GOT3 (cell line): ENCODE measurements around the gene PHRF1.

ENCODE experiments used
- DNase-seq: peaks from one replicate; lab custom pipeline; 2025; ENCODE audit warnings: mixed read lengths; lab: John Stamatoyannopoulos, UW

The PHRF1 gene

GRCh38 chr11:575313-575995 lies 816 bp upstream of the PHRF1 start:
- no peak for DNase-seq

- DNase-seq, result no peak
Observed at GRCh38 chr11:576811-577610, 741 bp downstream of the PHRF1 start.

- no peak for DNase-seq
Observed at GRCh38 chr11:577611-577894, 1.3 kb downstream of the PHRF1 start.

DNA sequence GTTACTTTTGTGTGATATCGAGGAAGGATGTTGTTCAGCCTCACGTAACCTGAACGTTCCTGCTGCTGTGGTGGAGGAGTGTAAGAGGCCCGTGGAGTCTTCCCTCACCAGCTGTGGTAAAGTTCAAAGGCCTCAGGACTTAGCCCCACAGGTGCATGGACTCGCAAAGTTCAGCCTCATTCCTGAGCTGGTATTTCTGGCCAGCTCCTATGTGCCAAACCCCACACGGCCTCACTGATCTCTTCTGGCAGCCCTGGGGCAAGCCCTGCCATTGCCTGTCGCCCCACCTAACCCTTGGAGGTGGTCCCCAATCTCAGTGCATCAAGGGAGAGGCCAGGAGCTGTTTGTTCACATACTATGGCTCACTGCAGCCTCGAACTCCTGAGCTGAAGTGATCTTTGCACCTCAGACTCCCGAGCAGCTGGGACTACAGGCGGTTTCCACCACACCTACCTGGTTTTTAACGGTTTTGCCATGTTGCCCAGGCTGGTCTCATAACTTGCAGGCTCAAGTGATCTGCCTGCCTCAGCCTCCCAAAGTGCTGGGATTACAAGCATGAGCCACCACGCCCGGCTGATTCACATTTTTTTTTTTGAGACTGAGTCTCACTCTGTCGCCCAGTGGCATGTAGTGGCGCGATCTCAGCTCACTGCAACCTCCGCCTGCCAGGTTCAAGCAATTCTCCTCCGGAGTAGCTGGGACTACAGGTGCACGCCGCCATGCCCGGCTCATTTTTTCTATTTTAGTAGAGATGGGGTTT lies 2.2 kb downstream of the PHRF1 start:
- DNase-seq, result no peak

DNA sequence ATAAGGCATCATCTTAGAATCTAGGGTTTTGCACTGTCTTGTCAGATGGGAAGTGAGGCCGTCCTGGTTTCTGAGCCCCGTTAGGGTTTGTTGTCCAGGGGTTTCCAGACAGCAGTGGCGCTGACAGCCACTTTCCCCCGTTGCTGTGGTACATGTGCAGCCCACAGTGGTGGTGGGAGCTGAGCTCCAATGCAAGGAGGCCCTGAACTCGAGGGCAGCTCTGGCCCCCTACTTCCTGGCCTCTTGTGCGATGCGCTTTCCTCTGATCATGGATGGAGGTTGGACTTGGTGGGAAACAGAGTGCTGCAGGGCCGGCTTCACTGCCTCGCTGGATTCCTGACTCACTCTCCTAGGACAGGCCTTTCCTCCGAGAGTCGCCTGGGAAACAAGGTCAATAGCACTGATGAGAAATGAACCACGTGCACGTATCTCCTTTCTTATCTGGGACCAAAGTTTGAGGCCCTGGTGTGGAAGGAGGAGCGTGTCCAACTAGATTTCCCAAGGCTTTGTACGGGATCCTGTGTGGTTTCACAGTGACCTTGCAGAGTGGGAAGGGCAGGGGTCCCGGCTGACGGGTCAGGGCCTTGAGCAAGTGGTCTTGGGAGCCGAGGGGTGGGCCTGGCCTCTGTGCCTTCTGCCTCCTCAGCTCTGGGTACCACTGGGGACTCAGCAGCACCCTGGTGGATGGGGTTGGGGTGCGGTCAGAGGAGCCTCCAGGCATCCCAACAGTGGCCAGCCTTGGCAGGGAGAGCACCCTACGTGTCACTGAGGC lies 3.7 kb downstream of the PHRF1 start:
- DNase-seq, result no peak

DNA sequence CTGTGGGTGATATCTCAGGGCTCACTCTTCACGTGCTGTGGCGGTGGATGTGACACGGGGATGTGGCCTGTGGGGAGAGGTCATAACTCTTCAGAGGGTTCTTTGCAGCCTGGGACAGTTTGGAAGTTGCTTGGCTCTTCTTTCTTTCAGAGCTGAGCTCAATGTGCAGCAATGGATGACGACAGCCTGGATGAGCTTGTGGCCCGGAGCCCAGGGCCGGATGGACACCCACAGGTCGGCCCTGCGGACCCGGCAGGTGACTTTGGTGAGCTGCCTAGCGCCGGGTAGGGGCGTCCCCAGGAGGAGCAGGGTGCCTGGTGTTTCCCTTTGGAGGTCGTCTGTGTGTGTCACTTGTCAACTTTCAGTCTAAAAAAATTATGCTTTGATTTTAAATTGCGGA lies 5.1 kb downstream of the PHRF1 start:
- DNase-seq, result no peak

GRCh38 chr11:581752-582151 lies 5.5 kb downstream of the PHRF1 start:
- no peak for DNase-seq

DNA sequence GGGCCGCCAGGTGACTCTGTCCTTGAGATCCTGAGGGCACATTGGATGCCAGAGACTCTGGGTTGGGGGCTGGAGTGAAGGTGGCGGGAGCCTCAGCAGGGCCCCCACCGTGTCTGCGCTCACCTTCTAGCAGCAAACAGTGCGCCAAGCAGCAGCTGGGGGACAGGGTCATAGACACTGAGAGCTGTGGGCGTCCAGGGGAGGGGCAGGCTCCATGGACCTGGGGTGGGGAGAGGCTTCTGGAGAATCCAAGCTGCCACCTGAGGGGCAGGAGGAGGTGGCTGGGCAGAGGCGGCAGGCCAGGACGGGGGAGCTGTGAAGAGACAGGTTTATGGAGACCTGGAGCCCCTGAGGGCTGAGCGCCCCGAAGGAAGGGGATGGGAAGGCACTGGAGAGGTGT lies 8.0 kb downstream of the PHRF1 start:
- no peak for DNase-seq

- DNase-seq, result no peak
Observed at GRCh38 chr11:586376-587316, 10.4 kb downstream of the PHRF1 start.

DNA sequence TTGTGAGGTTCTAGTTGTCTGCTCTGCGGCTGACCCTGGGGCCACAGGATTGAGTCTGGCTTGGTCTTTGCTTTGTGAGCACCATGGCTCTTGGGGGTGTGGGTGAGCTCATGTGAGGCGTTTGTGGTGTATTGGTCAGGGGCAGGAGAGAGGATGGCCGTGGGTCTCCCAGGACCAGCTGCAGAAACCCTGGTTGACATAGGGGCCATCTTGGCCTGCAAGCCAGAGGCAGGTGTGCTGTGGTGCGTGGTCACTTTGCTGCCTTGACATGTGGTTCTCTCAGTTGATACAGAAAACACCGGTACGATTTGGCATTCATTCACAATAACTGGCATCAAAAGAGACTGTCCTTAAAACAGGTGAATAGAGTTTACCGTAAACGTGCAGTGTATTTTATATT lies 11.3 kb downstream of the PHRF1 start:
- DNase-seq, result no peak

- DNase-seq, result no peak
Observed at GRCh38 chr11:587978-588380, 11.7 kb downstream of the PHRF1 start.

- DNase-seq, result no peak
Observed at GRCh38 chr11:589798-590197, 13.5 kb downstream of the PHRF1 start.

DNA sequence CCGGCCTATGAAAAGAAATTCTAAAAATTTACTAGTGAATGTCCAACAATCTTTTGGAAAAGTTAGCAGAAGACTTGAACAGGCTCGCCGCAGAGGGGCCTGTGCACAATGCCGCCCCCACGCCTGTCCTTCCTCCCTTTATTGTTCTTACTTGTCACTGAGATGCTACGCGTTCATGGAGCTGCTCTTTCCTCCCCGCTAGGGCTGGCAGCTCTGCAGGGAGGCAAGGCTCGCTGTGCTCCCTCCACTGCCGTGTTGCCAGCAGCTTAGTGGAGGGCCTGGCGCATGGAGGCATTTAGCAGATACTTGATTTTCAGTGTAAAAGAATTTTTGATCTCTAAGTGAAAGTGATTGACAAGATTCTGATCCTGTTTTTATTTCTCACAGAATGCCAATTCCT lies 14.7 kb downstream of the PHRF1 start:
- DNase-seq, result no peak

DNA sequence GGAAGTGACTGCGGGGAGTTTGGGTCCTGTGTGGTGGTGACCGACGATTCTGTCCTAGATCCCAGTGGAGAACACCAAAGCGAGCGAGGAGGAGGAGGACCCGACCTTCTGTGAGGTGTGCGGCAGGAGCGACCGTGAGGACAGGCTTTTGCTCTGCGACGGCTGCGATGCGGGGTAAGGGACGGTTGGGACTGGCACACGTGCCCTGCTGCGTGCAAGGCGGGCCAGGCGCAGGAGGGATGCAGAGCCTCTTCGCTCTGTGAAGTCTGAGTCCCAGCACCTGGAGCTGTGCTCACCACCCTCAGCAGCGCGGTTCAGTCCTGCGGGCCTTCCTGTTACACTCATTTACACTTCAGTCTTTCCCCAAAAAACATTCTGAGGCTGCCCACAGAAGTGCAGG lies 16.2 kb downstream of the PHRF1 start:
- DNase-seq, result no peak

DNA sequence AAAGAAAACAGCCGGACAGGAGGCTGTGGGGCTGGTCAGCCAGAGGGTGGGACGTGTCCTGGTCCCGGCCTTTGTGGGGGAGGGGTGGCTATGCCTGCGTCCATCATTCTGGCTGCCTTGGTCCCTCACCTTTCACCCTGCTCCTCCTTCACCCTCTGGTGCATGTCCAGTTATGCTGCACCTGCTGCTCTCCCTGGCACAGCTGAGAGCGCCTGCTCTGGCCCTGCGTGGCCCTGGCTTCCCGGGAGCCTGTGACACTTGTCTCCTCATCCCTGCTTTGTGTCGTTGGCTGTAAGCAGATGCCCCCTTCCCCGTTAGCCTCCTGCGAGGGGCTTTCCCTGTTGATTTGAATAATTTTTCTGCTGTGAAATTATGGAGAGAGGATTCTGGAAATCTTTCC lies 16.6 kb downstream of the PHRF1 start:
- no peak for DNase-seq

- DNase-seq, result no peak
Observed at GRCh38 chr11:593347-593746, 17.1 kb downstream of the PHRF1 start.

- DNase-seq, result no peak
Observed at GRCh38 chr11:595400-595799, 19.1 kb downstream of the PHRF1 start.

GRCh38 chr11:596374-596773 lies 20.1 kb downstream of the PHRF1 start:
- DNase-seq, result no peak

DNA sequence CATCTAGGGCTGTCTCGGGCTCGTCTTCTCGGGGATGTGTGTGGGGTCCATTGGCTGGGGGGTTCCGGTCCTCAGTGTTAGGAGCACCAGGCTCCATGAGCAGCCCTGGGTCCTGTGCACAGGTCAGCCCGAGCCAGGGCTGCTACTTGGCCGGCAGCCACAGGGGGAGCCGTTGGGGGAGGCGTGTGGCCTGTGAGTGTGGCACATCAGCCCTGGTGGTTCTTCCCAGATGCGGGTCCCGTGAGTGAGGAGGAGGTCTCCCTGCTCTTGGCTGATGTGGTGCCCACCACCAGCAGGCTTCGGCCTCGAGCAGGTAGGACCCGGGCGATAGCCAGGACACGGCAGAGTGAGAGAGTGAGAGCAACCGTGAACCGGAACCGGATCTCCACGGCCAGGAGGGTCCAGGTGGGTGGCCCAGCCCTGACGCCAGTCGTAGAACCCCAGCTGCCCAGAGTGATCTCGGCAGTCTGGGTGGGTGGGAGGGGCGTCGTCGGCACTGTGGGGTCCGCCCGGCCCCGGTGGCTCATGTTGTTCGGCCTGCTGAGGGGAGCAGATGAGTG lies 21.0 kb downstream of the PHRF1 start:
- DNase-seq, result no peak

GRCh38 chr11:598005-598680 lies 21.9 kb downstream of the PHRF1 start:
- DNase-seq, result no peak
